PC-9 (cell line): ENCODE results near the gene ZFHX2. TPM values are rescaled to one million over a fixed set of nuclear protein-coding genes. Genes with fewer than 3 reads are reported as not detected.

Experiments
- BruUV-seq: library from RNA; stranded (reverse); fragments of 400-500 nt; replicated peaks from 2 replicates; lab custom pipeline; 2021; lab: Mats Ljungman, UMichigan
- CTCF ChIA-PET: fragments of 300-600 bp; sonication (Branson Sonifier 250); formaldehyde crosslinking; loops from one replicate; lab custom pipeline; 2022; ENCODE audit warnings: antibody characterized with exemption; lab: Charles Lee
- POLR2A ChIA-PET: fragments of 300-600 bp; sonication (Branson Sonifier 250); formaldehyde crosslinking; loops from one replicate; lab custom pipeline; 2022; ENCODE audit warnings: antibody characterized with exemption; ENCODE audit not compliant: unreplicated experiment; lab: Charles Lee
- DNase-seq, 2 experiments: peaks; one replicate each; pipeline versions ENCODE4 v3.0.0 to v3.0.0-alpha.2; 2015 to 2022; ENCODE audit warnings: mixed read lengths in 1 of 2
- H2AFZ ChIP-seq: fragments of 200-600 bp; sonication (generic); 2 replicates; pipeline ENCODE4 v1.8.1; 2017; ENCODE audit warnings: antibody characterized with exemption
- H3F3A ChIP-seq: fragments of 200-600 bp; sonication (generic); 2 replicates; pipeline ENCODE4 v1.8.1; 2017; ENCODE audit warnings: antibody characterized with exemption, mild to moderate bottlenecking, low read depth; ENCODE audit not compliant: insufficient read depth
- H3K27ac ChIP-seq: fragments of 200-600 bp; sonication (generic); 2 replicates; pipeline ENCODE4 v1.6.1; 2016; ENCODE audit warnings: mixed run types
- H3K27me3 ChIP-seq: fragments of 200-600 bp; sonication (generic); 2 replicates; pipeline ENCODE4 v1.6.1; 2016; ENCODE audit warnings: low read depth, mixed run types; ENCODE audit not compliant: insufficient read depth
- H3K36me3 ChIP-seq: fragments of 200-600 bp; sonication (generic); 2 replicates; pipeline ENCODE4 v1.6.1; 2016; ENCODE audit warnings: low read depth, mixed run types
- H3K4me1 ChIP-seq: fragments of 200-600 bp; sonication (generic); replicated peaks from 2 replicates; pipeline ENCODE4 v1.6.1; 2016; ENCODE audit warnings: mixed run types; ENCODE audit not compliant: insufficient read depth
- H3K4me2 ChIP-seq: fragments of 200-600 bp; sonication (generic); 2 replicates; pipeline ENCODE4 v1.6.1; 2017; ENCODE audit warnings: mixed run types
- H3K4me3 ChIP-seq: fragments of 200-600 bp; sonication (generic); 2 replicates; pipeline ENCODE4 v1.6.1; 2016; ENCODE audit warnings: mixed run types
- H3K79me2 ChIP-seq: fragments of 200-600 bp; sonication (generic); 2 replicates; pipeline ENCODE4 v1.6.1; 2017; ENCODE audit warnings: low read depth, mixed run types
- H3K9me2 ChIP-seq: fragments of 200-600 bp; sonication (generic); 2 replicates; pipeline ENCODE4 v1.8.1; 2017; ENCODE audit warnings: mild to moderate bottlenecking; ENCODE audit not compliant: insufficient read depth
- H3K9me3 ChIP-seq: fragments of 200-600 bp; sonication (generic); 2 replicates; pipeline ENCODE4 v1.8.1; 2016; ENCODE audit warnings: low read depth; ENCODE audit not compliant: insufficient read depth
- H4K20me1 ChIP-seq: fragments of 200-600 bp; sonication (generic); 2 replicates; pipeline ENCODE4 v1.8.1; 2017; ENCODE audit not compliant: insufficient read depth
- CTCF ChIP-seq: fragments of 200-600 bp; sonication (generic); conservative IDR thresholded peaks from 2 replicates; pipeline ENCODE4 v1.6.1; 2017; ENCODE audit warnings: mixed run types, antibody characterized with exemption, mild to moderate bottlenecking, moderate library complexity
- EZH2 ChIP-seq: fragments of 200-600 bp; sonication (generic); IDR thresholded peaks from 2 replicates; pipeline ENCODE4 v1.8.0; 2017; ENCODE audit warnings: antibody characterized with exemption, low read depth
- intact Hi-C: fragments of 100-400 bp; cut with micrococcal nuclease; formaldehyde crosslinking; loops from one replicate; pipeline ENCODE4 v1.10.0; 2022; ENCODE audit not compliant: unreplicated experiment
- total RNA-seq: library from RNA; stranded (reverse); gene quantifications from 2 replicates; pipeline ENCODE4 v1.2.3, GENCODE V29; 2021

ZFHX2 gene
- total RNA-seq, 1 experiment from 2014 or later: 5.3 TPM

- Histone ChIP-seq H4K20me1 (no peaks in the 10 kb centered on the region), H3K9me3 (no peaks in the 10 kb centered on the region), H3K36me3 (no peaks in the 10 kb centered on the region), H3K27ac (no peak overlapping the region), H2AFZ (no peak overlapping the region), H3K79me2 (no peaks in the 10 kb centered on the region), H3K4me3 (peak overlapping the region; percentile 71), H3K4me1 (no peaks in the 10 kb centered on the region), H3F3A (no peaks in the 10 kb centered on the region), H3K9me2 (no peaks in the 10 kb centered on the region), H3K27me3 (no peaks in the 10 kb centered on the region), H3K4me2 (peak overlapping the region; percentile 82)
- DNase-seq: no peak
- ChIA-PET POLR2A (interaction anchor here (0.7 kb wide), 1 partner anchor 25 kb away, joined by 7 read pairs; no protein-coding TSS in a partner anchor), CTCF (interaction anchor here (0.6 kb wide), 1 partner anchor 601 kb away, joined by 3 read pairs; no protein-coding TSS in a partner anchor)
- TF ChIP-seq CTCF (no peak), EZH2 (no peak)
- intact Hi-C loops: no loop called here
- no TSS peak for BruUV-seq
These were observed 1.3 kb downstream of the ZFHX2 start for GRCh38 chr14:23550131-23550811.

DNA sequence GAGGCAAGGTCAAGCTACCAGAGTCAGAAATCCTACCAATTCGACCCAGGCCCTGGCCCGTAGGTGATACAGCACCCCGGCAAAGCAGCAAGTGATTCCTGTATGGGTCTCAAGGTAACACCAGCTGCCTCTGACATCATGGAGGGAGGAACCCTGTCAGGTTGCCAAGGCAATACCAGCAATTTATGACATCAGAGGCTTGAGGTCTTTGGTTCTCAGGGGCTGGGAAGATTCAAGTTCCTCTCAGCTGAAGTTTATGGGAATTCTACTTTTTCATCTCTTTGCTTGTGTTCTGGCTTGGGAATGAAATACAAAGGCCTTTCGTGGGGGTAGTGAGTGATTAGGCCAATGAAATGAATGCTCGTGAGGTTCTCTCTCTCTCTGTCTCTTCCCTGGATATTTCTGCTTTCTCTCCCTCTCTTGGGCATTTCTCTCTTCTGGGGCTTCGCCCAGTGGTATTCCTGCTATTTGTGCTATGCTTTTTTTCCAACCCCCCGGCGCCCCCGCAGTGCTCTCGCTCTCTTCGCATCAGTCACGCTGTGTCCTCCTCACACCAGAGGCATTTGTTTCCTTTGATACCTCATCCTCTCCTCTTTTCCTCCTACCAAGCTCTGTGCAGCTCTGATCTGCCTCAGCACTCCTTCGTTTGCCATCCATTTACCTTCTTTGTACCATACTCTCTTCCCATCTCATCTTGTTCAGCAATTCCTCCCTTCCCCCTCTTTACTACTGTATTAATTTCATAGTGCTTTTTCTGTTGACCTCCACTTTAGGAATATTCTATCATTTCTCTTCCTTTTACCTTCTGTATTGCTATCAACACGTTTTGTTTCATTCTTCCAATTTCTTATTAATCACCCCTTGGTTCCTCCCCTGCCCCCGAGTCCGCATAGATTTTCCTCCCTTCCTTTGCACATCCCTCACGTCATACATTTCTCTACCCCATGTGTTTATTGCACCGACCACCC, 2.9 kb downstream of the ZFHX2 start:
- H3K27me3 ChIP-seq: no peaks in the 10 kb centered on the region
- H3K27ac ChIP-seq: no peak overlapping the region
- no peaks in the 10 kb centered on the region for H4K20me1 ChIP-seq
- DNase-seq: no peak
- H3K9me3 ChIP-seq: no peaks in the 10 kb centered on the region
- no peaks in the 10 kb centered on the region for H3K4me1 ChIP-seq
- H3K9me2 ChIP-seq: no peaks in the 10 kb centered on the region
- BruUV-seq: no TSS peak
- H3F3A ChIP-seq: no peaks in the 10 kb centered on the region
- H3K4me2 ChIP-seq: no peak overlapping the region
- H3K79me2 ChIP-seq: no peaks in the 10 kb centered on the region
- intact Hi-C loops: no loop called here
- CTCF ChIA-PET: interaction anchor here (0.6 kb wide), 1 partner anchor 612 kb away, joined by 3 read pairs; the partner anchor contains the start of gene IRF9
- H3K36me3 ChIP-seq: no peaks in the 10 kb centered on the region
- no peak overlapping the region for H2AFZ ChIP-seq
- no peak for TF ChIP-seq CTCF
- no peak for TF ChIP-seq EZH2
- no peak overlapping the region for H3K4me3 ChIP-seq
- POLR2A ChIA-PET: no interaction called here

DNA sequence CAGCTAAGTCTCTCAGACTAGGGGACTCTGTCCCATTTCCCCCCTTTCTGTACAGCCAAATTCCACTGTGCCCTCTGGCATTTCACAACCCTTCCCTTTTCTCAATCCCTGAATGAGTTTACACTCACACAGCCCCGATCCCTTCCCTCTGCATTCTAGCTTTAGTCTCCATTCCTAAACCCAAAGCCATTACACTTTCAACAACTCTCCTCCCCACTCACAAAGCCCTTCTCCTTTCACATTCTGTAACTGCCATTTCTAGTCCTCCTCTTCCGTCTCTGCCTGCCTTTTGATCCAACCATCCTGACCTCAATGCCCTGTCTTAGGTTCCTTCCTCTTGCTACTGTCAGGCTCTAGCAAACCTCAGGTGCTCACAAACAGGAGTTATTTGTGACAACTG, 3.6 kb downstream of the ZFHX2 start:
- H4K20me1 ChIP-seq: no peaks in the 10 kb centered on the region
- CTCF ChIA-PET: no interaction called here
- BruUV-seq: no TSS peak

More for the DNA sequence above, 3.6 kb downstream of the ZFHX2 start:
- Histone ChIP-seq H3K4me3 (no peak overlapping the region), H3K36me3 (no peaks in the 10 kb centered on the region), H3K27ac (no peak overlapping the region), H3F3A (no peaks in the 10 kb centered on the region), H3K4me1 (no peaks in the 10 kb centered on the region), H3K27me3 (no peaks in the 10 kb centered on the region), H2AFZ (no peak overlapping the region), H3K4me2 (no peak overlapping the region), H3K9me3 (no peaks in the 10 kb centered on the region), H3K9me2 (no peaks in the 10 kb centered on the region), H3K79me2 (no peaks in the 10 kb centered on the region)
- TF ChIP-seq CTCF (no peak), EZH2 (no peak)
- POLR2A ChIA-PET: no interaction called here
- intact Hi-C loops: no loop called here
- no peak for DNase-seq
